SK-N-SH (cell line): ENCODE measurements around the gene CSTPP1.

Experiments used
- CTCF ChIP-seq: fragments of 200-600 bp; sonication (generic); IDR thresholded peaks from 2 replicates; pipeline ENCODE4 v1.6.1; 2017; ENCODE audit warnings: antibody characterized with exemption, mild to moderate bottlenecking, moderate library complexity
- JUND ChIP-seq: IDR thresholded peaks from 2 replicates; pipeline ENCODE4 v1.4.0; 2012
- SIN3A ChIP-seq: IDR thresholded peaks from 2 replicates; pipeline ENCODE4 v1.6.1; 2012; ENCODE audit warnings: low read depth, mild to moderate bottlenecking, low read length, moderate library complexity, borderline replicate concordance

GRCh38 chr11:46899501-46900025, 37.0 kb upstream of the CSTPP1 start:
- TF ChIP-seq SIN3A (no peak), JUND (no peak), CTCF (no peak)
